Measurements from ENCODE around the gene MEIS1. TPM values are rescaled to one million over a fixed set of nuclear protein-coding genes. Genes with fewer than 3 reads are reported as not detected.

Gene MEIS1
- total RNA-seq, 2 donors from 2014 or later, result not detected

- no peaks in the 10 kb centered on the region for H3K27me3 Mint-ChIP-seq
- no peak overlapping the region for H3K27ac Mint-ChIP-seq
- no peak for ATAC-seq (replicated peaks)
- no peaks in the 10 kb centered on the region for H3K4me1 Mint-ChIP-seq
- no peak overlapping the region for H3K4me3 Mint-ChIP-seq
- no peaks in the 10 kb centered on the region for H3K9me3 Mint-ChIP-seq
- no peaks in the 10 kb centered on the region for H3K36me3 Mint-ChIP-seq (ENCODE audit: low read depth)
Observed at GRCh38 chr2:66516499-66516898, 81.6 kb downstream of the MEIS1 start.

DNA sequence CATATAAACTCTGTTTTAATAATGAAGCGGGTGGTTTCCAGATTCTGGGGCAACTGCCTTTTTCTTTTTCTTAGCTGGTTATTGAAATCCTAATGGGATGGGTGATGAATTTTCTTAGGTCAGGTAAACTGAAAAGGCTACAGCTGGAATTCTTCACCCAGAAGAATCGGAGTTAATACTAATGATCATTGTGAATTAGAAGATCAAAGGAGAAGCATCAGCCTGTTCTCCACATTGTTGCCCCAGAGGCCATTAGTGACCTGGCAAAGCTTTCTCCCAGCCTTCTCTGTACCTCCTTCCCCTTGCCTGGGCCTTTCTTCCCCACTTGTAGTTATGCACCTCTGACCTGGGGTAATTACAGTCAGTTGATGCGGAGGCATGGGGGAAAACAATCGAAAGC lies 82.8 kb downstream of the MEIS1 start:
- H3K36me3 Mint-ChIP-seq (ENCODE audit: low read depth), result no peaks in the 10 kb centered on the region

GRCh38 chr2:66519264-66519843 lies 84.4 kb downstream of the MEIS1 start:
- H3K4me3 Mint-ChIP-seq, result no peak overlapping the region
- no peak overlapping the region for H3K27ac Mint-ChIP-seq
- H3K4me1 Mint-ChIP-seq, result no peaks in the 10 kb centered on the region
- peaks cover 10% of the 10 kb centered on the region for H3K27me3 Mint-ChIP-seq
- no peak for ATAC-seq (replicated peaks)
- no peaks in the 10 kb centered on the region for H3K36me3 Mint-ChIP-seq (ENCODE audit: low read depth)
- peaks cover 3% of the 10 kb centered on the region for H3K9me3 Mint-ChIP-seq

More for the DNA sequence above, 82.8 kb downstream of the MEIS1 start:
- Mint-ChIP-seq H3K4me3 (no peak overlapping the region), H3K27me3 (peaks cover 10% of the 10 kb centered on the region), H3K9me3 (peaks cover 3% of the 10 kb centered on the region), H3K27ac (no peak overlapping the region), H3K4me1 (no peaks in the 10 kb centered on the region)
- no peak for ATAC-seq (replicated peaks)

- H3K27ac Mint-ChIP-seq, result no peak overlapping the region
- H3K36me3 Mint-ChIP-seq (ENCODE audit: low read depth), result no peaks in the 10 kb centered on the region
Observed at GRCh38 chr2:66521291-66521922, 86.5 kb downstream of the MEIS1 start.

GRCh38 chr2:66522611-66523376 lies 87.9 kb downstream of the MEIS1 start:
- Mint-ChIP-seq H3K27ac (no peak overlapping the region), H3K9me3 (peaks cover 3% of the 10 kb centered on the region), H3K36me3 (ENCODE audit: low read depth) (no peaks in the 10 kb centered on the region), H3K4me3 (no peak overlapping the region), H3K4me1 (no peaks in the 10 kb centered on the region), H3K27me3 (peaks cover 10% of the 10 kb centered on the region)
- no peak for ATAC-seq (replicated peaks)

More at GRCh38 chr2:66521291-66521922, 86.5 kb downstream of the MEIS1 start:
- Mint-ChIP-seq H3K4me1 (no peaks in the 10 kb centered on the region), H3K27me3 (peaks cover 10% of the 10 kb centered on the region), H3K4me3 (no peak overlapping the region), H3K9me3 (peaks cover 3% of the 10 kb centered on the region)
- ATAC-seq (replicated peaks), result no peak

DNA sequence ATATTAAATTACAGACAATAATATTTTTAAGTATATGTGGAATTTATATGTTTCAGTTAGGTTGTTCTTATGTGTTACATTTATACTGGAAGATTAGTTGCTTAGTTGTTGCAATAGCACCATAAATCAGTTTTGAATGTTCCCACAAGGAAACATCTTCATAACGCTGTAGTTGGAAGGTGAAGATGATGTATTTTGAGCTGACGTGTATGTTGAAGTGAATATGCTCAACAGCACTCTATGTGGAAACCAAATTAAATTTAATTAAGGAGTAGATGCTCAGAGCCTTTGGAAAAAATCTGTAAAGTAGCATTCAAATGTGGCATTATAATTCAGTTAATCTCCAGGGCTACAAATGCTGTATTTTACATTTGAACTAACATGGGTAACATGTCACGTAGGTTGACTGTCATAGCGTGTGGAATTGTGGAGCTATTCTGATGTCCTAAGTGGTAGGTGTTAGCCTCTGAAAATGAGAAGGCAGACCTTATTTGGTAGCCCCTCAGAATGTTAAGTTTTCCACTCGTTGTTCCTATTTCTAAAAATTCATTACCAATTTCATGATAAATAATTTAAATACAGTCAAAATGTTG lies 88.5 kb downstream of the MEIS1 start:
- peaks cover 3% of the 10 kb centered on the region for H3K9me3 Mint-ChIP-seq
- H3K27ac Mint-ChIP-seq, result no peak overlapping the region
- no peaks in the 10 kb centered on the region for H3K36me3 Mint-ChIP-seq (ENCODE audit: low read depth)
- ATAC-seq (replicated peaks), result no peak
- no peak overlapping the region for H3K4me3 Mint-ChIP-seq
- H3K27me3 Mint-ChIP-seq, result peaks cover 10% of the 10 kb centered on the region
- no peaks in the 10 kb centered on the region for H3K4me1 Mint-ChIP-seq

GRCh38 chr2:66523990-66524389 lies 89.1 kb downstream of the MEIS1 start:
- Mint-ChIP-seq H3K4me3 (no peak overlapping the region), H3K27ac (no peak overlapping the region), H3K27me3 (peaks cover 10% of the 10 kb centered on the region), H3K36me3 (ENCODE audit: low read depth) (no peaks in the 10 kb centered on the region), H3K4me1 (no peaks in the 10 kb centered on the region), H3K9me3 (peaks cover 3% of the 10 kb centered on the region)
- ATAC-seq (replicated peaks), result no peak

- peaks cover 10% of the 10 kb centered on the region for H3K27me3 Mint-ChIP-seq
- H3K9me3 Mint-ChIP-seq, result peaks cover 3% of the 10 kb centered on the region
- H3K36me3 Mint-ChIP-seq (ENCODE audit: low read depth), result no peaks in the 10 kb centered on the region
Observed at GRCh38 chr2:66525606-66526005, 90.7 kb downstream of the MEIS1 start.

GRCh38 chr2:66526180-66526579 lies 91.3 kb downstream of the MEIS1 start:
- Mint-ChIP-seq H3K4me3 (no peak overlapping the region), H3K4me1 (no peaks in the 10 kb centered on the region), H3K27ac (no peak overlapping the region), H3K36me3 (ENCODE audit: low read depth) (no peaks in the 10 kb centered on the region), H3K27me3 (peaks cover 10% of the 10 kb centered on the region), H3K9me3 (peaks cover 3% of the 10 kb centered on the region)
- ATAC-seq (replicated peaks), result no peak

More at GRCh38 chr2:66525606-66526005, 90.7 kb downstream of the MEIS1 start:
- ATAC-seq (replicated peaks), result no peak
- Mint-ChIP-seq H3K4me1 (no peaks in the 10 kb centered on the region), H3K27ac (no peak overlapping the region), H3K4me3 (no peak overlapping the region)

DNA sequence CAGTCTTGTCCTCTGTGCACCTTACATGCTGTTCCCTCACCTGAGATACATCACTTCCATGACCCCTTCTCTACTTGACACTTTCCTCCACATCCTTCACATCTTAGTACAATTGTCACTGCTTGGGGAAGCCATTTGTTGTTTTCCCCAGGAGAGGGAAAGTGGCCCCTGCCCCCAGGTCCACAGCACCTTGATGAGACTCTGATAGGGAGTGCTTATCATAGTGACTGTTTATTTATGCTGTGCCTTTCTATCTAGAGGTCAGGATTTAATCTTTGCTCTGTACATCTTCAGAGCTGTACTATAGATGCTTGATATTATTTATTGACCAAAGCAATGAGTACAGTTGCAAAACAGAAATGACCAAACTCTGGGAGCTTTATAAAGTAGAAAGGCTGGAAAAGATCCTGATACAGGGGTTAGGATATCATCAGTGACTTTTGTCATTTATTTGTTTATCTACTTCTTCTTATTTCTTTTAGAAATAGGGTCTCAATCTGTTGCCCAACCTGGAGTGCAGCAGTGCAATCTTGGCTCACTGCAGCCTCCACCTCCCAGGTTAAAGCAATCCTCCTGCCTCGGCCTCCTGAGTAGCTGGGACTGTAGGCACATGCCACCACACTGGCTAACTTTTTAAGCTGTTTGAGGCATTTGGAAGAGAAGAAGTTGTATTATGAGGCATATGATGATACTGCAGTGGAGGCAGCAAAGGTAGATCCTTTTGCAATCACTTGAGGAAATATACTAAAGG lies 94.2 kb downstream of the MEIS1 start:
- no peak for ATAC-seq (replicated peaks)
- Mint-ChIP-seq H3K27ac (no peak overlapping the region), H3K9me3 (no peaks in the 10 kb centered on the region), H3K36me3 (ENCODE audit: low read depth) (no peaks in the 10 kb centered on the region), H3K27me3 (no peaks in the 10 kb centered on the region), H3K4me3 (no peak overlapping the region), H3K4me1 (no peaks in the 10 kb centered on the region)

GRCh38 chr2:66530651-66531050 lies 95.7 kb downstream of the MEIS1 start:
- Mint-ChIP-seq H3K36me3 (ENCODE audit: low read depth) (no peaks in the 10 kb centered on the region), H3K27me3 (no peaks in the 10 kb centered on the region), H3K4me1 (no peaks in the 10 kb centered on the region), H3K9me3 (no peaks in the 10 kb centered on the region), H3K4me3 (no peak overlapping the region), H3K27ac (no peak overlapping the region)
- no peak for ATAC-seq (replicated peaks)

GRCh38 chr2:66531155-66531554 lies 96.2 kb downstream of the MEIS1 start:
- H3K4me3 Mint-ChIP-seq, result no peak overlapping the region
- H3K4me1 Mint-ChIP-seq, result no peaks in the 10 kb centered on the region
- no peaks in the 10 kb centered on the region for H3K36me3 Mint-ChIP-seq (ENCODE audit: low read depth)
- no peak for ATAC-seq (replicated peaks)
- H3K27me3 Mint-ChIP-seq, result no peaks in the 10 kb centered on the region
- H3K9me3 Mint-ChIP-seq, result no peaks in the 10 kb centered on the region
- no peak overlapping the region for H3K27ac Mint-ChIP-seq

DNA sequence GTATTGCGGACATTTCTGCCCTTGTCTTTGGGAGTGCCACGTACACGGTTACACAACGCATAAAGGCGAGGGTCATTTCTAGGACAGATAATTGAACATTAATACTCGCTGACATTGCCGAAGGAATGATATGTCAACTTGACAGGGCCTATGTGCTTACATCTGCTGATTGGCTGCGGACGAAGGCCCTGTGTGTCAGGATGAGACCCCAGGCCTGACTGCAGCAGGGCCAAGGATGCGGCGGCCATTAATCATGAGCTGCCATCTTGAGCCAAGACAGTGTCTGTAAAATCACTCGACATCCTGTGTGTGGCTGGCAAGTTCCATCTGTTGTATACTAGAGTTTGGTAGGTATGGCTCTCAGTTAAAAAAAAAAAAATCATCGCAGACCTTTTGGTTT lies 96.6 kb downstream of the MEIS1 start:
- no peaks in the 10 kb centered on the region for H3K4me1 Mint-ChIP-seq
- no peak overlapping the region for H3K27ac Mint-ChIP-seq
- H3K4me3 Mint-ChIP-seq, result no peak overlapping the region
- H3K36me3 Mint-ChIP-seq (ENCODE audit: low read depth), result no peaks in the 10 kb centered on the region
- ATAC-seq (replicated peaks), result no peak
- H3K27me3 Mint-ChIP-seq, result no peaks in the 10 kb centered on the region
- no peaks in the 10 kb centered on the region for H3K9me3 Mint-ChIP-seq

Data from activated T-helper 17 cell treated with anti-CD3 and anti-CD28 coated beads, Interleukin-2, amount 50 U/mL, for 72 hours (primary cell).